SK-N-SH (cell line): ENCODE results near the gene GCLC. TPM values are rescaled to one million over a fixed set of nuclear protein-coding genes. Genes with fewer than 3 reads are reported as not detected.

Experiments used
- CTCF ChIA-PET: fragments of 300-600, 350-600 bp; formaldehyde crosslinking; extraction: SDS; loops from one replicate; lab custom pipeline; 2021; lab: Yijun Ruan, JAX
- POLR2A ChIA-PET: fragments of 350-600 bp; sonication (Branson Sonifier 250); formaldehyde crosslinking; extraction: SDS; loops from one replicate; lab custom pipeline; 2020; ENCODE audit warnings: antibody characterized with exemption, inconsistent platforms; lab: Yijun Ruan, JAX
- DNase-seq: peaks from one replicate; pipeline ENCODE4 v3.0.0; 2012
- H2AFZ ChIP-seq: fragments of 200-600 bp; sonication (generic); 2 replicates; pipeline ENCODE4 v1.8.1; 2016; ENCODE audit warnings: antibody characterized with exemption, mild to moderate bottlenecking, low read depth
- H3F3A ChIP-seq: fragments of 200-600 bp; sonication (generic); replicated peaks from 2 replicates; pipeline ENCODE3; 2016; ENCODE audit warnings: antibody characterized with exemption, mild to moderate bottlenecking; ENCODE audit not compliant: insufficient read depth
- H3K27ac ChIP-seq, 2 experiments: fragments of 200-500 bp in 1 of 2; fragments of 200-600 bp in 1 of 2; sonication (Bioruptor generic) in 1 of 2; sonication (generic), shearing (Covaris generic) in 1 of 2; 2 replicates each; pipeline versions ENCODE4 v1.5.1 to v1.6.1; 2014 to 2016; ENCODE audit warnings: low read depth in 2 of 2, inconsistent platforms in 1 of 2, low read length in 1 of 2, mild to moderate bottlenecking in 1 of 2, mixed read lengths in 1 of 2
- H3K27me3 ChIP-seq: fragments of 200-600 bp; sonication (generic), shearing (Covaris generic); 2 replicates; pipeline ENCODE4 v1.6.1; 2016; ENCODE audit warnings: mixed run types; ENCODE audit not compliant: insufficient read depth
- H3K36me3 ChIP-seq, 2 experiments: fragments of 200-500 bp in 1 of 2; fragments of 200-600 bp in 1 of 2; sonication (Bioruptor generic) in 1 of 2; sonication (generic) in 1 of 2; replicated peaks in 1 of 2; 2 replicates each; pipeline versions ENCODE3 to v1.5.1; 2014 to 2016; ENCODE audit warnings: low read length in 1 of 2, mild to moderate bottlenecking in 1 of 2; ENCODE audit not compliant: insufficient read depth in 2 of 2, control insufficient read depth in 1 of 2
- H3K4me1 ChIP-seq, 2 experiments: fragments of 200-500 bp in 1 of 2; fragments of 200-600 bp in 1 of 2; sonication (Bioruptor generic) in 1 of 2; sonication (generic), shearing (Covaris generic) in 1 of 2; 2 replicates each; pipeline versions ENCODE4 v1.5.1 to v1.6.1; 2014 to 2016; ENCODE audit warnings: low read depth in 1 of 2, low read length in 1 of 2, mixed run types in 1 of 2; ENCODE audit not compliant: insufficient read depth in 2 of 2, control insufficient read depth in 1 of 2
- H3K4me2 ChIP-seq: fragments of 200-600 bp; sonication (generic), shearing (Covaris generic); 2 replicates; pipeline ENCODE4 v1.6.1; 2017; ENCODE audit warnings: mixed run types
- H3K4me3 ChIP-seq, 2 experiments: fragments of 200-500 bp in 1 of 2; fragments of 200-600 bp in 1 of 2; sonication (Bioruptor generic) in 1 of 2; sonication (generic), shearing (Covaris generic) in 1 of 2; 2 replicates each; pipeline versions ENCODE4 v1.5.1 to v1.8.1; 2014 to 2016; ENCODE audit warnings: low read depth in 2 of 2, inconsistent platforms in 1 of 2, low read length in 1 of 2, mild to moderate bottlenecking in 1 of 2, mixed read lengths in 1 of 2, moderate library complexity in 1 of 2
- H3K79me2 ChIP-seq: fragments of 200-600 bp; sonication (generic); 2 replicates; pipeline ENCODE4 v1.8.1; 2017; ENCODE audit warnings: mild to moderate bottlenecking; ENCODE audit not compliant: insufficient read depth
- H3K9ac ChIP-seq: fragments of 200-600 bp; sonication (generic); 2 replicates; pipeline ENCODE4 v1.6.1; 2017; ENCODE audit warnings: mixed run types
- H3K9me2 ChIP-seq: fragments of 200-600 bp; sonication (generic); 2 replicates; pipeline ENCODE4 v1.6.1; 2017; ENCODE audit warnings: mixed run types
- H3K9me3 ChIP-seq: fragments of 200-600 bp; sonication (generic); 2 replicates; pipeline ENCODE4 v1.6.1; 2017; ENCODE audit warnings: mixed run types, mild to moderate bottlenecking, moderate library complexity
- H4K20me1 ChIP-seq: fragments of 200-600 bp; sonication (generic); 2 replicates; pipeline ENCODE4 v1.6.1; 2017; ENCODE audit warnings: mild to moderate bottlenecking, mixed run types; ENCODE audit not compliant: insufficient read depth
- CTCF ChIP-seq: fragments of 200-600 bp; sonication (generic); IDR thresholded peaks from 2 replicates; pipeline ENCODE4 v1.6.1; 2017; ENCODE audit warnings: antibody characterized with exemption, mild to moderate bottlenecking, moderate library complexity
- FOXM1 ChIP-seq: IDR thresholded peaks from 2 replicates; pipeline ENCODE4 v1.4.0; 2012; ENCODE audit warnings: low read depth, mild to moderate bottlenecking
- JUND ChIP-seq: IDR thresholded peaks from 2 replicates; pipeline ENCODE4 v1.4.0; 2012
- MAX ChIP-seq: IDR thresholded peaks from 2 replicates; pipeline ENCODE4 v1.4.0; 2012; ENCODE audit warnings: low read depth
- MEF2A ChIP-seq: IDR thresholded peaks from 2 replicates; pipeline ENCODE4 v1.4.0; 2012; ENCODE audit warnings: low read depth, borderline replicate concordance
- MXI1 ChIP-seq: IDR thresholded peaks from 2 replicates; pipeline ENCODE4 v1.6.1; 2012; ENCODE audit warnings: mild to moderate bottlenecking, low read depth, low read length, improper control_type of control experiment
- RAD21 ChIP-seq: IDR thresholded peaks from 2 replicates; pipeline ENCODE4 v1.6.1; 2012; ENCODE audit warnings: mild to moderate bottlenecking, low read length
- RCOR1 ChIP-seq: fragments of 150-350 bp; IDR thresholded peaks from 2 replicates; pipeline ENCODE4 v1.6.1; 2017; ENCODE audit warnings: antibody characterized with exemption, low read length
- RXRA ChIP-seq: IDR thresholded peaks from 2 replicates; pipeline ENCODE4 v1.4.0; 2012; ENCODE audit warnings: low read depth, mild to moderate bottlenecking, borderline replicate concordance
- ZBTB33 ChIP-seq: IDR thresholded peaks from 2 replicates; pipeline ENCODE4 v1.4.0; 2012; ENCODE audit warnings: low read depth, borderline replicate concordance
- WGBS: methylation state at CpG from one replicate; pipeline ENCODE4 v1.1.6; 2017; ENCODE audit warnings: low lambda C conversion rate; 5-methylcytosine and 5-hydroxymethylcytosine counted together
- polyA plus RNA-seq, 3 experiments: library from polyadenylated mRNA; depleted of rRNA; stranded (reverse); fragments of >200 nt; gene quantifications; 2 replicates each; pipeline ENCODE4 v1.2.3, GENCODE V29; 2012
- TF ChIP-seq, protein P1 (sequence below): fragments of 150-350 bp; IDR thresholded peaks from 2 replicates; pipeline ENCODE4 v1.6.1; 2016; ENCODE audit warnings: mild to moderate bottlenecking, low read depth, low read length

The GCLC gene
- polyA plus RNA-seq, 1 of the 3 experiments (the other 2 are of a cell fraction): 7.5 TPM

- no peak for TF ChIP-seq CTCF
Observed at GRCh38 chr6:53517021-53517420, 27.9 kb downstream of the GCLC start (continued).

DNA sequence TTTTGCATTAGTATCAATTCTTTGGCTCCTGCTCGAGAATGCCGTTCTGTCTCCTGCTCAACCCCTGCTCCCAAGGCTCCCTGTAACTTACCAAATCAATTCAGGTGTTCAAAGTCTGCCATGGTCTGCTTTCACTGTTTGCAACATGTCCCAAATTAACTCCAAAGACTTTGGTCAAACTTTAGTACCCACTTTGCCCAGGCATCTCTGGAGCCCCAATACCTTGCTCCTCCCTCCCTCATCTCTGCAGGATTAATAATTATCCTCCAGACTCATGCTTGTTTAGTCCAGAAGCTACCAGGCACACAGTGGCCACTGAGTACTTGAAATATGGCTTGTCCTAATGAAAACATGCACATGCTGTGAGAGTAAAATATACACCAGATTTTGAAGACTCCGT lies 30.2 kb downstream of the GCLC start:
- H3K4me1 ChIP-seq: no peaks in the 10 kb centered on the region; a peak in 2 of 4 replicates
- 87% methylated on average over 3 of the region's 3 CpGs for WGBS
- no peak overlapping the region for H3K9ac ChIP-seq
- H3K27me3 ChIP-seq: no peaks in the 10 kb centered on the region
- TF ChIP-seq RXRA: no peak
- TF ChIP-seq MEF2A: no peak
- no peak for TF ChIP-seq FOXM1
- no peak for TF ChIP-seq CTCF
- no peak for TF ChIP-seq MAX
- no peak for TF ChIP-seq MXI1
- TF ChIP-seq, protein P1, sequence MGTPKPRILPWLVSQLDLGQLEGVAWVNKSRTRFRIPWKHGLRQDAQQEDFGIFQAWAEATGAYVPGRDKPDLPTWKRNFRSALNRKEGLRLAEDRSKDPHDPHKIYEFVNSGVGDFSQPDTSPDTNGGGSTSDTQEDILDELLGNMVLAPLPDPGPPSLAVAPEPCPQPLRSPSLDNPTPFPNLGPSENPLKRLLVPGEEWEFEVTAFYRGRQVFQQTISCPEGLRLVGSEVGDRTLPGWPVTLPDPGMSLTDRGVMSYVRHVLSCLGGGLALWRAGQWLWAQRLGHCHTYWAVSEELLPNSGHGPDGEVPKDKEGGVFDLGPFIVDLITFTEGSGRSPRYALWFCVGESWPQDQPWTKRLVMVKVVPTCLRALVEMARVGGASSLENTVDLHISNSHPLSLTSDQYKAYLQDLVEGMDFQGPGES: no peak
- TF ChIP-seq JUND: no peak
- no peak for TF ChIP-seq ZBTB33
- TF ChIP-seq RCOR1: no peak
- TF ChIP-seq RAD21: no peak
- no peak overlapping the region for H2AFZ ChIP-seq
- peaks cover 0 to 30% of the 10 kb centered on the region in 2 experiments for H3K36me3 ChIP-seq
- H3K79me2 ChIP-seq: no peaks in the 10 kb centered on the region
- H3K27ac ChIP-seq: no peak overlapping the region
- H4K20me1 ChIP-seq: no peaks in the 10 kb centered on the region
- DNase-seq: no peak
- ChIA-PET CTCF (interaction anchor here (1.1 to 1.5 kb wide), 4 partner anchors 10 to 212 kb away, joined by 3 to 7 read pairs (median 3); no protein-coding TSS in a partner anchor), POLR2A (no interaction called here)
- H3F3A ChIP-seq: no peaks in the 10 kb centered on the region
- H3K4me2 ChIP-seq: no peak overlapping the region
- H3K9me2 ChIP-seq: no peaks in the 10 kb centered on the region
- H3K4me3 ChIP-seq: no peak overlapping the region
- no peaks in the 10 kb centered on the region for H3K9me3 ChIP-seq
